ENCODE results near the gene MTHFSD. TPM values are rescaled to one million over a fixed set of nuclear protein-coding genes. Genes with fewer than 3 reads are reported as not detected.

Gene MTHFSD
- total and polyA plus RNA-seq, 2 of the 8 experiments (the other 6 are each of a cell fraction or from before 2014, with no cell fraction given) = 7.1 to 9.8 TPM

DNA sequence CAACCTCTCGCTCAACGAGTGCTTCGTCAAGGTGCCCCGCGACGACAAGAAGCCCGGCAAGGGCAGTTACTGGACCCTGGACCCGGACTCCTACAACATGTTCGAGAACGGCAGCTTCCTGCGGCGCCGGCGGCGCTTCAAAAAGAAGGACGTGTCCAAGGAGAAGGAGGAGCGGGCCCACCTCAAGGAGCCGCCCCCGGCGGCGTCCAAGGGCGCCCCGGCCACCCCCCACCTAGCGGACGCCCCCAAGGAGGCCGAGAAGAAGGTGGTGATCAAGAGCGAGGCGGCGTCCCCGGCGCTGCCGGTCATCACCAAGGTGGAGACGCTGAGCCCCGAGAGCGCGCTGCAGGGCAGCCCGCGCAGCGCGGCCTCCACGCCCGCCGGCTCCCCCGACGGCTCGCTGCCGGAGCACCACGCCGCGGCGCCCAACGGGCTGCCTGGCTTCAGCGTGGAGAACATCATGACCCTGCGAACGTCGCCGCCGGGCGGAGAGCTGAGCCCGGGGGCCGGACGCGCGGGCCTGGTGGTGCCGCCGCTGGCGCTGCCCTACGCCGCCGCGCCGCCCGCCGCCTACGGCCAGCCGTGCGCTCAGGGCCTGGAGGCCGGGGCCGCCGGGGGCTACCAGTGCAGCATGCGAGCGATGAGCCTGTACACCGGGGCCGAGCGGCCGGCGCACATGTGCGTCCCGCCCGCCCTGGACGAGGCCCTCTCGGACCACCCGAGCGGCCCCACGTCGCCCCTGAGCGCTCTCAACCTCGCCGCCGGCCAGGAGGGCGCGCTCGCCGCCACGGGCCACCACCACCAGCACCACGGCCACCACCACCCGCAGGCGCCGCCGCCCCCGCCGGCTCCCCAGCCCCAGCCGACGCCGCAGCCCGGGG lies 12.9 kb upstream of the MTHFSD start (continued):
- TF ChIP-seq, protein P1, sequence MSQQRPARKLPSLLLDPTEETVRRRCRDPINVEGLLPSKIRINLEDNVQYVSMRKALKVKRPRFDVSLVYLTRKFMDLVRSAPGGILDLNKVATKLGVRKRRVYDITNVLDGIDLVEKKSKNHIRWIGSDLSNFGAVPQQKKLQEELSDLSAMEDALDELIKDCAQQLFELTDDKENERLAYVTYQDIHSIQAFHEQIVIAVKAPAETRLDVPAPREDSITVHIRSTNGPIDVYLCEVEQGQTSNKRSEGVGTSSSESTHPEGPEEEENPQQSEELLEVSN (IDR thresholded peaks at IDR 0.05) = peak; percentile 36; the same call in 1 of the 2 replicates
- TF ChIP-seq, protein P2, sequence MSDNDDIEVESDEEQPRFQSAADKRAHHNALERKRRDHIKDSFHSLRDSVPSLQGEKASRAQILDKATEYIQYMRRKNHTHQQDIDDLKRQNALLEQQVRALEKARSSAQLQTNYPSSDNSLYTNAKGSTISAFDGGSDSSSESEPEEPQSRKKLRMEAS (IDR thresholded peaks at IDR 0.05) = peak; percentile 28; the same call in 1 of the 2 replicates

All from H1 (cell line).